NCI-H2227 (cell line): ENCODE data around the gene MX1.
A peak's percentile ranks its signal among the peaks of the same experiment; 100 is the strongest.
"Not testable (repeated sequence)": the region's sequence is repeated elsewhere in the genome, so short reads cannot be mapped to it uniquely, and the experiment has no call there.

Experiments
- DNase-seq: peaks from one replicate; lab custom pipeline; 2025; ENCODE audit not compliant: unreplicated experiment; lab: John Stamatoyannopoulos, UW

MX1 gene

DNA sequence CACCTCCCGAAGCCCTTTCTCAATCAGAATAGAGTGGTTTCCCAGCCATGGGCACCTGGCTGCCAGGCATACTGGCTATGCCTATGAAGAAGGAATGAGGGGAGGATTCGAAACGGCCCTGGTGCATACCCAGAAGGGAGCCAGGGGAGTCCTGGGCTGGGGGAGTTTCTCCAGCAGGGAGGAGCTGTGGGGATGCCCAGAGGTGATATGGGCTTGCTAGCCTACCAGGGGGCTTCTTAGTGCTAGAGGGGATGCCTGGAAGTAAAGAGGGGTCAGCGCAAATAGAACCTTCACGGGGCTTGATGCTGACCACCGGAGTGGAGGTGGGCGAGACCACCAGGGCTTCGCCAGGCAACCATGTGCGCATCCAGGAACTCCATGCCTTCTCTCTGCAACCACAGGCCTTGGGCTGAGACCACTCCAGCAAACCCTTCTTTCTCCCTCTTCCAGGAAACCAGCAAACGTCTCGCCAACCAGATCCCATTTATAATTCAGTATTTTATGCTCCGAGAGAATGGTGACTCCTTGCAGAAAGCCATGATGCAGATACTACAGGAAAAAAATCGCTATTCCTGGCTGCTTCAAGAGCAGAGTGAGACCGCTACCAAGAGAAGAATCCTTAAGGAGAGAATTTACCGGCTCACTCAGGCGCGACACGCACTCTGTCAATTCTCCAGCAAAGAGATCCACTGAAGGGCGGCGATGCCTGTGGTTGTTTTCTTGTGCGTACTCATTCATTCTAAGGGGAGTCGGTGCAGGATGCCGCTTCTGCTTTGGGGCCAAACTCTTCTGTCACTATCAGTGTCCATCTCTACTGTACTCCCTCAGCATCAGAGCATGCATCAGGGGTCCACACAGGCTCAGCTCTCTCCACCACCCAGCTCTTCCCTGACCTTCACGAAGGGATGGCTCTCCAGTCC is 18.2 kb upstream of the MX1 start:
- no peak for DNase-seq

DNA sequence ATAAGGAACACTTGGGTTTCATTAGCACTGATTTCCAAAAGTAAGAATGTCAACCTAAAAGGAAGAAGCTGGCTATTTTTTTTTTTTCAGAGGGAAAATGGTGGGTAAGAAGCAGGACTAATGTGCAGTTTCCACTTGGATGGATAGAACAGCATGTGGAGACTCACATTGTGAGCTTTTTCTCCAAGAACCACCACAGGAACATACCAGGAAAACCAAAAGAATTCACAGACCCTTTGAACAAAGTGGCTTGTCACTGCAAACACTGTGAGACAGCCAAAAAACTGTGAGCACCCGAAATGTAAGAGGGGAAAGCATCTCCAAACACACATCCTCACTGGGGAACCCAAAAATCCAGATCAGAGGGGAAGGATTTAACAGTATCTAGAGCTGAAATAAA is 15.7 kb upstream of the MX1 start:
- DNase-seq: no peak

DNA sequence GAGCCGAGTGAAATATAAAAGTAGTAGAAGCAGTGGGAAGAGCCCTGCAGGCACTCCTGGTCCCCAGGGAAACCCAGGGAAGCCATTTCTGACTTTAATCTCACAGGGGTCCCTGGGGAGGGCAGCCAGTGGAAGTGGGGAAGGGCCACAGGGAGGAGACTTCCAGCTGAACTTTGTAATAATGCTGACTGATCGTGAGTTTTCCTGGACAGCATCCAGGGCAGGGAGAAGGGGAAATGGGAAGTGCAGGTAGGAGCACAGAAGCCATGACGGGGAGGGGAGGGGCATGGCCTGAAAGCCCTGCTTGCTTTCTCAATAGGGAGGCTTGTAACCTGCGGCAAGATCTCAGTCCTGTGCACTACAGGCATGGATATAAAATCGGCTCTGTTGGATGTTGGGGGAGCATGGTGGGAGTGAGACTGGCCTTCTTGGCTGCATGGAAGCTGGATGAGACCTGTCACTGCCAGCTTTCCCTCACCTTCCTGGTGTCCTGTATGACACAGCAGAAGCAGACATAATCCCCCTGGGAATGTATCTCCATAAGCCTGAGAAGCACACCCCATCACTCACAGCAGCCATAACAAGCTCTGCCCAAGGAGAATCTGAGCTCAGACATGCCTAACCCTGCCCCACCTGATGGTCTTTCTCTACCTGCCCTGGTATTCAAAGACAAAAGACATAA is 15.1 kb upstream of the MX1 start:
- no peak for DNase-seq

DNA sequence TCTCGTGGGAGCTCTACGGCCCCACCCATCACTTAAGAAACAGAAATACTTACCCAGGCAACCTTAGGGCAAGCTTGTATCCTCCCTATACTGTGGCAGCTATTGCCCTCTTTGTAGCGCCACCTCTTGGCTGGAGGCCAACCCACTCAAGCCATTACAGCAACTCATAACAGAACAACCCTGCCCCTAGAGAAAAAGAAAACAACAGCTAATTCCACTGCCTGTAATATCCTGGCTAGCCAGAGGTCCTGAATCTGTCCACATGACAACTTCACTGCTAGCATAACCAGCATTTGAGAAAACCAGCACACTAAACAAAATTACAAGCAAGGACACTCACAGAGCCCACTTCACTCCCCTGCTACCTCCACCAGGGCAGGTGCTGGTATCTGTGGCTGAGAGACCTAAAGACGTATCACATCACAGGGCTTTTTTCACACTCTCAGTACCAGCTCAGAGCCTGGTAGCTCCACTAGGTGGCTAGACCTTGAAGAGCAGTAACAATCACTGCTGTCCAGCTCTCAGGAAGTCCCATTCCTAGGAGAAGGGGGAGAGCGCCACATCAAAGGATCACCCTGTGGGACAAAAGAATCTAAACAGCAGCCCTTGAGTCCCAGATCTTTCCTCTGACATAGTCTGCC is 14.5 kb upstream of the MX1 start:
- DNase-seq: no peak

DNA sequence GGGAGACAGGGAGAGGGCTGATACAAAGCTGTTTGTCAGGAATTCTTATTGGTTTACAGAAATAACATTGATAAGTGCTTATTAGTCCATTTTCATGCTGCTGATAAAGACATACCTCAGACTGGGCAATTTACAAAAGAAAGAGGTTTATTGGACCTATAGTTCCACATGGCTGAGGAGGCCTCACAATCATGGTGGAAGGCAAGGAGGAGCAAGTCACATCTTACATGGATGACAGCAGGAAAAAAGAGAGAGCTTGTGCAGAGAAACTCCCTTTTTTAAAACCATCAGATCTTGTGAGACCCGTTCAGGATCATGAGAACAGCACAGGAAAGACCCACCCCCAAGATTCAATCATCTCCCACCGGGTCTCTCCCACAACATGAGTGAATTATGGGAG is 8.5 kb upstream of the MX1 start:
- DNase-seq: not testable (repeated sequence)

DNA sequence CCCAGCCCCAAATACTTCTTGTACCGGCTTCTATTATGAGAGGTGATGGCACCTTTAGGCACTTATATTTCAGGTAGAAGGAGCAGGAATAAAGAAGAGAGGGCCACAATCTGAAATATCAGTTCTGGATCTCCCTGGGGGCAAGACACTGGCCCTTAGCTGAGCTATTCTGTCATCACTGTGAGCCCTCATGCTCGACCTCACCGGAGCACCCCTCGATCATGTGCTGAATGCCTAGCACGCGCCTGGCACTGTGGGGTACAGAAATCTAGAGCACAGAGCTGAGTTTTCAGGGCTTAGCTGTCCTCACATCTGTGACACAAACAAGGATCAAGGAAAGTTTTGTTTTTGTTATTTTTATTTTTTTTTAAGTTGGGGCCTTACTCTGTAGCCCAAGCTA is 7.6 kb upstream of the MX1 start:
- DNase-seq: no peak

DNA sequence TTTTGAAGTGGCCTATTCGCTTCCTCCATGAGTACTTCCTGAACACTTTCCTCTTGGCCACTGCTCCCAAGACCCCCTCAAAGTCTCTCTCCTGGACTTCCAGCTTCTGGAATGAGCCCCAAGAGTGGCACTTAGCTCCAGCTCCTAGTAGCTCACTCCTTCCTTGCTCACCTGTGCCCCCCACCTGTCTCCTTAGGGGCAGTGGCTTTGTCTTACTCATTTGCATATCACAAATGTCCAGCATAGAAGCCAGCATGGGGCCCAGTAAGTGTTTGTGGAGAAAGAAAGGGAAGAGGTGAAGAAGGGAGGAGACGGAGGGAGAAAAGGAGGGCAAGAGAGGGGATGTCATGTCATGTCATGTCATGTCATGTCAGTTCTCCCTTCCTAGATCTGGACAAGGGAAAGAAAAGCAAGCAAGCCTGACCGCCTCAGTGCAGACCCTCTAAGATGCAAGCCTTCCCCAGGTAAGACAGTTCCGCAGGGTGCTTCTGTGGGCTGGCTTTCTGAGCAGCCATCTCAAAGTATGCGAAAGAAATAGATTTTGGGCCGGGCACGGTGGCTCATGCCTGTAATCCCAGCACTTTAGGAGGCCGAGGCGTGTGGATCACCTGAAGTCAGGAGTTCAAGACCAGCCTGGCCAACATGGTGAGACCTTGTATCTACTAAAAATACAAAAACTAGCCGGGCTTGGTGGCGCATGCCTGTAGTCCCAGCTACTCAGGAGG is 6.9 kb upstream of the MX1 start:
- no peak for DNase-seq

DNA sequence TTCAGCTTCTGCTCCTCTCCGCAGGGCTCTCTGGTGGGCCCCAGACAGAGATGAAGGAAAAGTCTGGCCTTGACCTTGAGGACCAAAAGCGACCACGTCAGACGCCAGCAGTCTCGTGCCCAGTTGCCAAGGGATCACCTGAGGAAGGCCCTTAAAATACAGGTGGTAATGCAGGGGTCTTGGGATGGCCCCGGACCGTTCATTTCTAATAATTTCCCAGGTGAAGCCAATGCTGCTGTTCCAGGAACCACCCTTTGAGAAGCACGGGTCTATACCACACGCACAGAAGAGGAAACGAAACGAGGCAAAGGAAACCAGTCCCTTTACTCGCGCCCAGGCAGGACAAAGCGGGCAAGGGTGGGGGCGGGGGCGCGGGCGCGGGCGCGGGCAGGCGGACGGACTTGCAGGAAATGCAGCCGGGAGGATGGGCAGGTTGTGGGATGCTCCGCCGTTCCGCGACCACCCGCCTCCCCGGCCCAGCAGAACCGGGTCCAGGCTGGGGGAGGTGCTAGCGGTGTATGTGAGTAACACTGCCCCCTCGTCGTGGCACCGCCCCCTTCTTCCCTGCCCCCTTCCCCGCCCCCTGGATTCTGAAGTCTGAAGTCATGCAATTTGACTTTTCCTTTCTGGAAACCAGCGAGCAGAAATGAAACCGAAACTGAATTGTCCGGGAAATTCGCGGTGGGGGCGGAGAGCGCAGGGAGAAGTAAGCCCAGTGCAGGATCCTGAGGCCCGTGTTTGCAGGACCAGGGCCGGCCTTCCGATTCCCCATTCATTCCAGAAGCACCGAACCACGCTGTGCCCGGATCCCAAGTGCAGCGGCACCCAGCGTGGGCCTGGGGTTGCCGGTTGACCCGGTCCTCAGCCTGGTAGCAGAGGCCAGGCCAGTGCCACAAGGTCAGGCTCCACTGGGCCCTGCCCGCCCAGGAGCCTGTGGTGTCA is 5.8 kb upstream of the MX1 start:
- DNase-seq: peak; percentile 85

DNA sequence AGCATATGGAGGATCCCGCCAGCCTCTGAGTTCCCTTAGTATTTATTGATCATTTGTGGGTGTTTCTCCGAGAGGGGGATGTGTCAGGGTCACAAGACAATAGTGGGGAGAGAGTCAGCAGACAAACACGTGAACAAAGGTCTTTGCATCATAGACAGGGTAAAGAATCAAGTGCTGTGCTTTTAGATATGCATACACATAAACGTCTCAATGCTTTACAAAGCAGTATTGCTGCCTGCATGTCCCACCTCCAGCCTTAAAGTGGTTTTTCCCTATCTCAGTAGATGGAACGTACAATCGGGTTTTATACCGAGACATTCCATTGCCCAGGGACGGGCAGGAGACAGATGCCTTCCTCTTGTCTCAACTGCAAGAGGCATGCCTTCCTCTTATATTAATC is 5.0 kb upstream of the MX1 start:
- DNase-seq: not testable (repeated sequence)

DNA sequence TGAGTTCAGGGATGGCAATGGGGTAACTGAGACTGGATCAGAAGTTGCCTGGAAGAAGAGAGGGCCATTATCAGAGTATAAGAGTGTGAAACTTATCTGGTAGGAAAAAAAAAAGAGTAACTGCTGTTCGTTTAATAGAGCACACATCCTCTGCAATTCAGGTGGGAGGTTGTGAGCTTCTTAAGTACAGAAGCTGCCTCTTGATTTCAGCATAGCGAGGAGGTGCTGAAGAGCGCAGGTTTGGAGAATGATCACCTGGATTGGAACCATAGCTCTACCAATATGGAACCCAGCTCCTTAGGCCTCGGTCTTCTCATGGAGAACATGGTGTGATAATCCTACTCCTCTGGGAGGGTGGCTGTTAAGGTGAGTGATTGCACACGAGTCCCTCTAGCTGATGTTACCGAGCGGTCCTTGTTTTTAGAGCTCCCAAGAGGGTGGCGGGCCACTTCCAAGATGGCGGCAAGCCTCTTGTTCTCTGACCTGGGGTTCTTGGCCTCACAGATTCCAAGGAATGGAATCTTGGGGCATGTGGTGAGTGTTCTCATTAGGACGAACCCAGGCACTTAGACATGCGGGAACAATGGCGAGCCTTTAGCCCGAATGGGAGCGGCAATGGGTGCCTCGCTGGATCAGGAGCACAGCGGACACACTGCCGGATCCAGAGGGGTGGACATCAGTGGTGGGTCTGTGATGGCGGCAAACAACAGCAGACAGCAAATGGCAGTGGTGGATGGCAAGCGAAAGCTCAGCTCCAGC is 3.3 kb upstream of the MX1 start:
- no peak for DNase-seq

DNA sequence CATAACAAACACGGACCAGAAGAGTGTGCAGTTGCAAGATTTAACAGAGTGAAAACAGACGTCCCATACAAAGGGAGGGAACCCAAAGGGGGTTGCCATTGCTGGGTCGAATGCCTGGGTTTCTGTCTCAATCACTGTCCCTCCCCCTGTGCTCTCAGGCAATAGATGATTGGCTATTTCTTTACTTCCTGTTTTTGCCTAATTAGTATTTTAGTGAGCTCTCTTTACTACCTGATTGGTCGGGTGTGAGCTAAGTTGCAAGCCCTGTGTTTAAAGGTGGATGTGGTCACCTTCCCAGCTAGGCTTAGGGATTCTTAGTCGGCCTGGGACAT is 2.8 kb upstream of the MX1 start:
- not testable (repeated sequence) for DNase-seq

DNA sequence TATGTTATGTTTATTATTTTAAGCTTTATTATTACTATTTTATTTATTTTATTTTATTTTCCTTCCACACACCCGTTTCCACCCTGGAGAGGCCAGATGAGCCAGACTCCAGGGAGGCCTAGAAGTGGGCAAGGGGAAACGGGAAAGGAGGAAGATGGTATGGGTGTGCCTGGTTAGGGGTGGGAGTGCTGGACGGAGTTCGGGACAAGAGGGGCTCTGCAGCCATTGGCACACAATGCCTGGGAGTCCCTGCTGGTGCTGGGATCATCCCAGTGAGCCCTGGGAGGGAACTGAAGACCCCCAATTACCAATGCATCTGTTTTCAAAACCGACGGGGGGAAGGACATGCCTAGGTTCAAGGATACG is 468 bp upstream of the MX1 start:
- no peak for DNase-seq

DNA sequence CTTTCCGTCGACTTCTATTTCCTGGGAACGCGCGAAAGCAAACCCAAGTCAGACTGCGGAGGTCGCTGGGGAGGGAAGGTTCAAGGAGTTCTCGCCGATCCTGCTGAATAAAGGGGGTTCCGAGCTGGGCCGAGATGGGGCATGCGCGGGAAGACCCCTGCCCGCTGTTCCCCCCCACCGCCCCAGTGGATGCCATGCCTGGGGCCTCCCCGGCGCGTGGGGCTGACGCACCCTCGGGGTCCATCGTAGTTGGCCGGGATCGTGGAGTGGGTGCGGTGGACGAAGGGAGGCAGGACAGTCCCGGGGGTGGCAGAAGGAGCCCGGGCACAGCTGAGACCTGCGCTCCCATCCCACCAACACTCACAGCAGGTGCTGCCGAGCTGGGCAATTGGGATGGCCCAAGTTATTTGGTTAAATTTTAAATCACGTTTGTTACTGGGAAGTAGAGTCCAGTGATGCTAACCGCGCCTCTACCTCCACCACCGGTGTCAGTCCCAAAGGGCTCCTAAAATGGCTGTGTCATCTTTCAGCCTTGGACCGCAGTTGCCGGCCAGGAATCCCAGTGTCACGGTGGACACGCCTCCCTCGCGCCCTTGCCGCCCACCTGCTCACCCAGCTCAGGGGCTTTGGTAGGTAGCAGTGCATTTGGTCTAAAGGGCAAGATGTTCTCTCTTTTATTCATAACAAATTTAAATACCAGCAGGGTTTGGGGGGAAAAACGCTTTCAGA is 801 bp downstream of the MX1 start:
- DNase-seq: no peak

DNA sequence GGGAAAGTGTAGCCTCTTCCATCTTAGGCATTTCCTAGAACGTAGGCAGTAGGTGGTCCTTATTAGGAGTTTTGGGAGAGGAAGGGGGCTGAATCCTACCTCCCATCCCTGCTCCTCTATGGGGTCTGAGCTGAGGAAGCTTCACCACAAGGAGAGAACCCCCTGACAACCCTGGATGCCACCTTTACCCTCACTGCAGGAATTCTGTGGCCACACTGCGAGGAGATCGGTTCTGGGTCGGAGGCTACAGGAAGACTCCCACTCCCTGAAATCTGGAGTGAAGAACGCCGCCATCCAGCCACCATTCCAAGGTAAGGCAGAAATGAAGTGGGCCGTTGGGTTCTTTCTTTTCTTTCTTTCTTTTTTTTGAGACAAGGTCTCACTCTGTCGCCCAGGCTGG is 1.5 kb downstream of the MX1 start:
- no peak for DNase-seq

DNA sequence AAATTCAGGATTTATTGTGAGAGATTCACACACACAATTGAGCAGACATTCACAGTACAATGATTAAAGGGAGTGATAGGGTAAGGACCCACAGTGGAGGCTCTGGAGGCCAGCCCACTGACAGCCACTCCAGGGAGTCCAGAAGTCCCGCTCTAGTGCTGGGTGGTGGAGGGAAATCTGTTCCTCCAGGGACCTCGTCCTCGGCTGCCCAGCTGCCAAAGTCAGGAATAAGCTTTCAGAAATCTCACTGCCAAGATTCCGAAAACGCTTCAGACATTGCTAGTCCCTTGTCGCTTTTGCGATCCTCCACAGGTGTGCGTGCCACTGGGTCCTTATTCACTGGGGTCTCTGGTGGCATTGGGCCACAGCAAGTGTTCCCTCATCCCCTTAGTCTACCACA is 2.3 kb downstream of the MX1 start:
- no peak for DNase-seq

DNA sequence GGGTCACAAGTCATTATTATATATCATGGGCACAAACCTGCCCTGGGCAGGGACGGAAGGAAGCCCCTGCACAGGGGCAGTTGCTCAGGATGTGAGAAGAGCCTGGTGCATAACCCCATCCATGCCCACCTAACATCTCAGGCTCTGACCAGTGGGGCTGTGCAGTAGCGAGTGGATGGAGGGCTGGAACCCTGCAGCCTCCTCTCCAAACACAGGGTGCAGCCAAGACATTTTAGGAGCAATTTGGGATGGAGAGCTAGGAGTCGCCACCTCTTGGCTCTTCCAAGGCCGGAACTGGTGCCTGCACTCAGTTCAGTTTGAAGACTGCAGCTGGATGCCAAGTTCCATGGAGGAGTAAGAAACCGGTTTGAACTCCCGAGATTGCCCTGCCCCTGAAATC is 2.8 kb downstream of the MX1 start:
- DNase-seq: no peak

DNA sequence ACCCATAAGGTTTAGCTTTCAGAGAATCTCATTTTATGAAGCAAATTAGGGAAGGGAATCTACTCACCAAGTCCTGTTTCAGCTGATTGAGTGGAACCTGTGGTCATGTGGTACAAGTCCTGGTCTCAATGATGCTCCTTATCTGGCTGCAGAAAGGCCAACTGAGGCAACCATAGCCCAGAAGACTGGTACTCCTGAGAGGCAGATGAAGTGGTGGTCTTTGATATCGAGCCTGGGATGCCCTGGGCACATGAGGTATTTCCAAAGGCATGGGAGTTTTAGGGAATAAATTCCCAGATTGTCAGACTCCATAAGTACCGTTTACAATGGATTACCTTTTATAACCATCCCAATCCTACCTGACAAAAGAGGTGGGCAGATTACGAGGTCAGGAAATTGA is 3.3 kb downstream of the MX1 start:
- DNase-seq: no peak

DNA sequence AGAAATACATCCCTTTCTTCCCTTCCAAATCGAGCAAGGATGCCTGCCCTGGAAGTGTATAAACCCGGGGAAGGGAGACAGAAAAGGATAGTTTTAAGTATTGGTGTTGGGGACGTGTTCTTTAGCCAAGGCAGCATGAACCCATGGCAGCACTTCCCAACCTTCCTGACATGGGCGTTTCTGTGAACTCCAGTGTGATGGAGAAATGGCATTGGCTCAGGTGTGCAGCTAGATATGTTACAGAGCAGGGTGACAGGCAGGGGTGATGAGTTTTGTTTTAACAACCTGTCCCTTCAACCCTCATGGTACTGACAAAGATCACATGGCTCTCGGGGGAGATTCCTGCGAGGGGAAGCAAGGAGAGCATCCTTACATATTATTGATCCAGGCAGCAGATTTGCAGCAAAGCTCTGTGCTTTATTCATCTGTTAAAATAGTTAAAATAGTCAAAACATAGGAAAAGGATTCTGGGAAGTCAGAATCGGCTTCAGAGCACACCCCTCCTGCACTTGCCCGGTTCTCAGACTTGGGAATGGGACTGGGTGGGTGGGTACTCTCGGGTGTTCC is 4.0 kb downstream of the MX1 start:
- DNase-seq: no peak
